GM12864 (cell line): ENCODE results near the gene ATP10A.

ENCODE experiments used
- DNase-seq: peaks from one replicate; pipeline ENCODE4 v3.0.0-alpha.2; 2011; ENCODE audit warnings: low read depth
- H3K4me3 ChIP-seq: 2 replicates; pipeline ENCODE4 v1.5.1; 2011; ENCODE audit warnings: mild to moderate bottlenecking, low read depth, low read length, control low read depth
- TF ChIP-seq, protein P1 (sequence below): IDR thresholded peaks from 2 replicates; pipeline ENCODE4 v1.5.1; 2011; ENCODE audit warnings: low read depth, mild to moderate bottlenecking, moderate library complexity, low read length, control low read depth, inconsistent platforms; ENCODE audit errors: missing control alignments

ATP10A gene

DNA sequence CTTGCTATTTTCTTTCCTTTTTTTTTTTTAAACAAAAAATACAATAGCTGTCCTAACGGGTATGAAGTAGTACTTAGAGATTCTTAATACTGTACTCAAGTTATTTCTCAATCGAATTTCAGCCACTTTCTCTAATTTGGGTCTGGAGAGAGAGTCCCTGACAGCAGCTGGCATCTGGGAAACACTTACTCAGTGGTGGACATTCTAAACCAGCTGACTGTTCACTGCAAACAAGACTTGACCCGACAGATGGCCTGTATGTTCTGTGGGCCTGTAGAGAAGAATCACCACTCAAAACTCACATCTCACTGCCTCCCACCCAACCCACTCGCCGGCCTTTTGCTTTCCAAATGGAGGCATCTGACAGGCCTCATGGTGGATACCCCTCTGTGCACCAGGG lies 199.6 kb downstream of the ATP10A start:
- TF ChIP-seq, protein P1, sequence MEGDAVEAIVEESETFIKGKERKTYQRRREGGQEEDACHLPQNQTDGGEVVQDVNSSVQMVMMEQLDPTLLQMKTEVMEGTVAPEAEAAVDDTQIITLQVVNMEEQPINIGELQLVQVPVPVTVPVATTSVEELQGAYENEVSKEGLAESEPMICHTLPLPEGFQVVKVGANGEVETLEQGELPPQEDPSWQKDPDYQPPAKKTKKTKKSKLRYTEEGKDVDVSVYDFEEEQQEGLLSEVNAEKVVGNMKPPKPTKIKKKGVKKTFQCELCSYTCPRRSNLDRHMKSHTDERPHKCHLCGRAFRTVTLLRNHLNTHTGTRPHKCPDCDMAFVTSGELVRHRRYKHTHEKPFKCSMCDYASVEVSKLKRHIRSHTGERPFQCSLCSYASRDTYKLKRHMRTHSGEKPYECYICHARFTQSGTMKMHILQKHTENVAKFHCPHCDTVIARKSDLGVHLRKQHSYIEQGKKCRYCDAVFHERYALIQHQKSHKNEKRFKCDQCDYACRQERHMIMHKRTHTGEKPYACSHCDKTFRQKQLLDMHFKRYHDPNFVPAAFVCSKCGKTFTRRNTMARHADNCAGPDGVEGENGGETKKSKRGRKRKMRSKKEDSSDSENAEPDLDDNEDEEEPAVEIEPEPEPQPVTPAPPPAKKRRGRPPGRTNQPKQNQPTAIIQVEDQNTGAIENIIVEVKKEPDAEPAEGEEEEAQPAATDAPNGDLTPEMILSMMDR = no peak
- no peak for DNase-seq
- H3K4me3 ChIP-seq = no peak overlapping the region

DNA sequence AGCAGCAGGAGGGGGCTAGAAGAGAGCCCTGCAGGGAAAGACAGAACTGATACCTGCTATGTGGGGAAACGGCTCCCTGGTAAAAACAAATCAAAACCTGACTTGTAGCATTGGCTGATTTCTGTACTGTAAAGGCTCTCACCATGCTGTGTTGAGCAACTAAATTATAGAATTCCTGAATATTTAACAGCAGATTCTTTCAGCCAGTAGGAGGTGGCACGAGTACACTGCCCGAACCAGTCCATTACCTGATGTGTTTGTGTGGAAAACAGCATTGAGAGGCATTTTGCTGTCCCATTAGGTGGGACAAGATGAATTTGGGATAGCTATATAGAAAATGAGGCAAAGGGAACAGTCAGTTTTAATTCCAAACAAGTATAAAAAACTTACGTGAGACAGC lies 201.2 kb downstream of the ATP10A start:
- DNase-seq = no peak
- H3K4me3 ChIP-seq = no peak overlapping the region
- TF ChIP-seq, protein P1 = no peak

DNA sequence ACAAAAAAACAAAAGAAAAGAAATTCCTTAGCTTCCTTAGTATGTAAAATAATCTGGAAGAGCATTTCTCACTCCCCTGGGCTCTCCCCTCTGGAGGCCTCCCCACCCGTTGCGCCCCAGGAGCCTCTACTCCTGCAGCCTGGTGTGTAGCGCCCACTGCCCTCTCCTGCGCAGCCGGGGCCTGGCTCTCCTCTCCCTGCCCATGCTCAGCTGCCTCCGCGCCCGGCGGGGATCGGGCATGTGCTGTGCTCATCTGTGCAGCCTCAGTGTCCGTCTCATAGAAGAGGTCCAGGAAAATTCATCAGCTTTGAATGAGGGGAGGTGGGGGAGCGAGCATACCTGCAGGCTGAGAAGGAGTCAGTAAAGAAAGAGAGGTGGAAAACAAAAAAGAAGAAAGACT lies 203.9 kb downstream of the ATP10A start:
- H3K4me3 ChIP-seq = no peak overlapping the region
- DNase-seq = no peak
- TF ChIP-seq, protein P1 = no peak

DNA sequence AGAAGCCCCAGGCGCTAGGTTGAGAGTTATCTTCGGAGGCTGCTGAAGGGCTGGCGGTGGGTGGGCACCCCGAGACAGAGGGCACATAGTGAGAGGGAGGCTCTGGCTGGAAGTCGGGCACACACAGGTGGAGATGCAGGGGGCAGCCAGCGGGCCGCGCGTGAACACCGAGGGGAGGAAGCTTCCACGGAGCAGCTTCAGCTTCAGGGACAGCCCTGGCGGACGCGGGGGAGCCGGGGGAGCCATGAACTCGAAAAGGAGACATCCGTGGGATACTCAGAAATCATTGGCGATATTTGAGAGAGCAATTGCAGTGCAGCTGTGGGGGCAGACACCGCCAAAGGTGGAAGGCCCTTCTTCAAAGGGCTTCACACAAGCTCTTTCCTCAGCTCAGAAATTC lies 204.6 kb downstream of the ATP10A start:
- no peak for DNase-seq
- TF ChIP-seq, protein P1 = no peak
- no peak overlapping the region for H3K4me3 ChIP-seq

DNA sequence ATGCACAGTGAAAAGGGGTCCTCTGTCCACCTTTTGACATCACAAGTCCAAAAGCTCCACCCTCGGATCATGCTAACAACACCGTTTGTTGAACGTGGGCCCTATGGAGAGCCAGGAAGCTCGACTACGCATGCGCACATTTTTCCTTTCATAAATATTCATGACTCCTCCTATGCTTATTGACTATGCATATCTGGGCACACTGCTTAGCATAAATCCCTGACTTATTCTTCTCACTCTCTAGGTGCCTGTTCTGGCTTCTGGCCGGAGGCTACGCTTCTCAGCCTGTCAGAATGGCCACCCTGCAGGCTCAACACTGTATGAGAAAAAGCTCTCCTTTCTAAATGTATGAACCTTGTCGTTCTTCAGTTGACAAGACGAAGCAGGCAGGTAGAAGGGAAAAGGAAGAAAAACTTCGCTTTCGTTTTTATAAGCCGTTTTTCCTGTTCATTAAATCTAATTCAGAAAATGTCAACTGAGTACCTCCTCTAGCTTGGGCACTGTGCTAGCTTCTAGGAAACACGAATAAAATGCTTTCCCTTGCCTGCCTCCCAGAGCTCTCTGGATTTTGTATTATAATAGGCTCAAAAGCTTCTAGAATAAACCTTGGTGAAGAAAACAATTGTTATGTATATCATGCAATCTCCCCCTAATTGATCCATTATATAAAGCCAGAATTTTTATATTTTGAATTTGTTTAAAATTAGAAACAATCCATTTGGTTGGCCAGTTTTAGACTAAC lies 207.7 kb downstream of the ATP10A start:
- no peak for DNase-seq
- no peak overlapping the region for H3K4me3 ChIP-seq
- TF ChIP-seq, protein P1 = no peak

DNA sequence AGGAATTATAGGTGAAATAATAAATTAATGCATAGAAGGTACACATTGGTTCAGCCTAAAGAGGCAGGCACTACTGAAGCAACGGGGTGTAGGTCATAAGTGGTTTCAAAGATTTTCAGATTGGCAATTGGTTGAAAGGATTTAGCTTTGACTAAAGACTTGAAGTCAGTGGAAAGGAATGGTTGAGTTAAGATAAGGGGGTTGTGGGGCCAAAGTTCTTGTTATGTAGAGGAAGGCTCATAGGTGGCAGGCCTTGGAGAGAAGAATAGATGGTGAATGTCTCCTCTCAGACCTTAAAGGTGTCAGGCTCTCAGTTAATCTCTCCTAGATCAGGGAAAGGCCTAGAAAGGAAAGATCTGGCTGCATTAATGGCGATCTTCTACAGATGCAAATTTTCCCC lies 209.8 kb downstream of the ATP10A start:
- DNase-seq = no peak
- TF ChIP-seq, protein P1 = no peak
- H3K4me3 ChIP-seq = no peak overlapping the region

DNA sequence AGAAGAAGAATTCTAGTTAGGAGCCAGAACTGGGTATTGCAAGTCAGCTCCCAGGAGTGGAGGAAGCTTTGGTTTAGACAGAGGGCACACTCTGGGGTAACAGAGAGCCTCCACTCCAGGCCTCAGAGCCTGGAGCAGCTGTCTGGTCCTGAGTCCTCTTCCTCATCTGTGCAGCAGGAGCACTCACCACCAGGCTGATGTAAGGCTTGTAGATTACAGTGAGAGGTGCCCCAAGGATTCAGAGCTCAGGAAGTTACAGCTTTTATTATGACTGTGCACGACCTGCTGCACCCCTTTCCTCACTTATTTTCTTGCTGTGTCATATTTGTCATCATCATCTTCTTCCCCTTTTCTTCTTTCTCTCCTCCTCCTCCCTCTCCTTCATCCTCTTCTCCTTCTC lies 210.4 kb downstream of the ATP10A start:
- no peak for DNase-seq
- TF ChIP-seq, protein P1 = no peak
- H3K4me3 ChIP-seq = no peak overlapping the region
